Mammary epithelial cell (primary cell): Measurements from ENCODE around the gene ADSS1.

Source experiments
- CTCF ChIP-seq, 2 donors: IDR thresholded peaks in 1 of 2; conservative IDR thresholded peaks in 1 of 2; 2 replicates each; pipeline ENCODE4 v1.5.1; 2011 to 2012; ENCODE audit warnings: inconsistent platforms in 2 of 2, low read length in 2 of 2, mild to moderate bottlenecking in 2 of 2, control low read depth in 1 of 2, low read depth in 1 of 2; ENCODE audit not compliant: insufficient read depth in 1 of 2; ENCODE audit errors: extremely low read depth in 1 of 2
- EZH2 ChIP-seq: IDR thresholded peaks from 2 replicates; pipeline ENCODE4 v1.6.1; 2012; ENCODE audit warnings: low read length, inconsistent platforms, borderline replicate concordance

DNA sequence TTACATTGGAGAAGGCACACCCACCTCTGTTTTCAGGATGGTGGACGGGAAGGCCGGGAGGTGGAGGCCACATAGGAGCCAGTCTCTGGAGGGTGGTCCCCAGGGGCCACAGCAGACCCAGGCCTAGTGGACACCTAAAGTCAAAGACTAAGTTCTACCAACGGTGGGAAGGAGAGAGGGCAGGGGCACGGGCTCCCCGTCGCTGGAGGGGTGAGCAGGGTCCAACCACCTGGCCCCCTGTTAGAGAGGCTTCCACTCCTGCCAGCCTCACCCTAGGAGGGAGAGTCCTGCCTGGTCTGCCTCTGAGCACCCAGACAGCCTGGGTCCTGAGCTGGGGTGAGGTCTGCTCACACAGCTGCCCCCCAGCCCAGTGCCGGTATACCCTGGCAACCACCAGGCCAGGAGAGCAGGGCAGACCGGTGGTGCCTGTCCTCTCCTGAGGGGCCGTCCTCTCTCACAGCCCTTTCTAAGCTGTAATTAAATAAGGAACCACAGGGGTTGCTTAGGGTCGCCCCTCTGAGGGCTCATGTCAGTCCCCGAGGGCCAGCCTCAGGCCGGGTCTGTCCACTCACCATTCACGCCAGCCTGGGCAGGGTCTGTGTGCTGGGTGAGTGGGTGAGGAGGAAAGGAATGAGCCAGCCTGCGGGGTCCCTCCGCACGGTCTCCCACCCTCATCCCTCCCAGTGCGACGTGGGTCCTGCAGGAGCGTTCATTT is 32.3 kb upstream of the ADSS1 start:
- TF ChIP-seq CTCF (conservative IDR thresholded peaks at IDR 0.05 in 1 of 2, IDR thresholded peaks at IDR 0.05 in 1 of 2; ENCODE audit: extremely low read depth in 1 of 2, insufficient read depth in 1 of 2, low read depth in 1 of 2, low read length in 2 of 2) (no peak), EZH2 (no peak)
